Fibroblast of mammary gland (primary cell): ENCODE data around the gene LITAF.

ENCODE experiments used
- DNase-seq: peaks from one replicate; pipeline ENCODE4 v3.0.0-alpha.2; 2010; ENCODE audit warnings: low read depth
- H3K4me3 ChIP-seq: 2 replicates; pipeline ENCODE4 v1.5.1; 2011; ENCODE audit warnings: low read depth, mild to moderate bottlenecking, low read length, moderate library complexity; ENCODE audit not compliant: control insufficient read depth
- TF ChIP-seq, protein P1 (sequence below): conservative IDR thresholded peaks from 2 replicates; pipeline ENCODE4 v1.5.1; 2011; ENCODE audit warnings: low read depth, low read length, inconsistent platforms; ENCODE audit not compliant: control insufficient read depth, insufficient read depth

Gene LITAF

DNA sequence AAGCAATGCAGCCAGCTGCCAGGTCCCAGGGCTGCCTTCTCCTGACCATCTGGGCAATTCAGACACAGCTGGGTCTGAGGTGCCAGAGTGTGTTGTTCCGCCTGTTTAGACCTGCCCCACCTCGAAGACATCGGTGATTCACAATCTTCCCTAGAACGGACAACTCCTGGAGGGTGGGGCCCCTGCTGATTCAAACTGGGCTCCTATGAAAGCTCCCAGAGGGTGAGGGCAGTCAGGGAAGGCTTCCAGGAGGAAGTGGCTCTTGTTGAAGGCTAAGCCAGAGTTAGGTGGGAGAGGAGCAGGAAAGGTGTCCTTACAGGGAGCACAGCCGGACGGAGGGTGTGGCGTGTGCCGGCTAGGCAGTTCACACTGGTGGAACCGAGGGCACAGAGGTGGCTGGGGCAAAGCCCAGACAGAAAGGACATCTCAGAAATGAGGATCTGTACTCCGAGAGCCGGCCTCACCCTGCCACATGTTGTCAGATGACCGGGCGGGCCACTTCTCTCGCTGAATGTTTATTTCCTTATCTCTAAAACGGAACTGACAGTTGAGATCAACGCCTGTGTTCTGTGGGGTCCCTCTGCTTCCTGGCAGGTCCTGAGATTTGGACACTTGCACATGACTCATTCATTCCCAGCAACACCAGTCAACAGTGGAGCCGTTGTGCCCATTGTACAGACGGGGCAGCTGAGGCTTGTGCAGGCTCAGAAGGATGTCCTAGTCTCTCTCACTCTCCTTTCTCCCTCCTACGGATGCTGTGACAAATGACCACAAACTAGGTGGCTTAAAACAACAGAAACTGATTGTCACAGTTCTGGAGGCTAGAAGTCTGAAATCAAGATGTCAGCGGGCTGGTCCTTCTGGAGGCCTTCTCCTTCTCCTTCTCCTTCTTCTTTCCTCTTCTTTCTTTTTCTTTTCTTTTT is 26.9 kb upstream of the LITAF start:
- no peak for DNase-seq
- TF ChIP-seq, protein P1, sequence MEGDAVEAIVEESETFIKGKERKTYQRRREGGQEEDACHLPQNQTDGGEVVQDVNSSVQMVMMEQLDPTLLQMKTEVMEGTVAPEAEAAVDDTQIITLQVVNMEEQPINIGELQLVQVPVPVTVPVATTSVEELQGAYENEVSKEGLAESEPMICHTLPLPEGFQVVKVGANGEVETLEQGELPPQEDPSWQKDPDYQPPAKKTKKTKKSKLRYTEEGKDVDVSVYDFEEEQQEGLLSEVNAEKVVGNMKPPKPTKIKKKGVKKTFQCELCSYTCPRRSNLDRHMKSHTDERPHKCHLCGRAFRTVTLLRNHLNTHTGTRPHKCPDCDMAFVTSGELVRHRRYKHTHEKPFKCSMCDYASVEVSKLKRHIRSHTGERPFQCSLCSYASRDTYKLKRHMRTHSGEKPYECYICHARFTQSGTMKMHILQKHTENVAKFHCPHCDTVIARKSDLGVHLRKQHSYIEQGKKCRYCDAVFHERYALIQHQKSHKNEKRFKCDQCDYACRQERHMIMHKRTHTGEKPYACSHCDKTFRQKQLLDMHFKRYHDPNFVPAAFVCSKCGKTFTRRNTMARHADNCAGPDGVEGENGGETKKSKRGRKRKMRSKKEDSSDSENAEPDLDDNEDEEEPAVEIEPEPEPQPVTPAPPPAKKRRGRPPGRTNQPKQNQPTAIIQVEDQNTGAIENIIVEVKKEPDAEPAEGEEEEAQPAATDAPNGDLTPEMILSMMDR = no peak
- H3K4me3 ChIP-seq = no peak overlapping the region

DNA sequence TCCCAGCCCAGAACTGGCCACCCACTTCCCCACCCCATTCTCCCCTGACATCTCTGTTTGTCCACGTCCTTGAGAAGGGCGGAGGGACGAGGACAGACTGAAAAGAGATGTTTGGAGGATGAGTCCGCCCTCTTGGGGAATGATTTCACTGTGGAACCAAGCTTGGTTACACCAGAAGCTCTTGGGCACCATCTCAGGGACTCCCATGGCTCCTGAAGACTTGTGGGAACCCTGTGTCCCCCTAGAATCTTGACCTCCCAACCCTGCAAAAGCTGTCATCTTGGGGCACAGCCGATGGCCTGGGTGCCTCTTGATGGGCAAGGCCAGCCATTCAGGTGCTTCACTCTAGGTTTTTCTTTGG is 25.9 kb upstream of the LITAF start:
- H3K4me3 ChIP-seq = no peak overlapping the region
- DNase-seq = no peak
- TF ChIP-seq, protein P1 = no peak

DNA sequence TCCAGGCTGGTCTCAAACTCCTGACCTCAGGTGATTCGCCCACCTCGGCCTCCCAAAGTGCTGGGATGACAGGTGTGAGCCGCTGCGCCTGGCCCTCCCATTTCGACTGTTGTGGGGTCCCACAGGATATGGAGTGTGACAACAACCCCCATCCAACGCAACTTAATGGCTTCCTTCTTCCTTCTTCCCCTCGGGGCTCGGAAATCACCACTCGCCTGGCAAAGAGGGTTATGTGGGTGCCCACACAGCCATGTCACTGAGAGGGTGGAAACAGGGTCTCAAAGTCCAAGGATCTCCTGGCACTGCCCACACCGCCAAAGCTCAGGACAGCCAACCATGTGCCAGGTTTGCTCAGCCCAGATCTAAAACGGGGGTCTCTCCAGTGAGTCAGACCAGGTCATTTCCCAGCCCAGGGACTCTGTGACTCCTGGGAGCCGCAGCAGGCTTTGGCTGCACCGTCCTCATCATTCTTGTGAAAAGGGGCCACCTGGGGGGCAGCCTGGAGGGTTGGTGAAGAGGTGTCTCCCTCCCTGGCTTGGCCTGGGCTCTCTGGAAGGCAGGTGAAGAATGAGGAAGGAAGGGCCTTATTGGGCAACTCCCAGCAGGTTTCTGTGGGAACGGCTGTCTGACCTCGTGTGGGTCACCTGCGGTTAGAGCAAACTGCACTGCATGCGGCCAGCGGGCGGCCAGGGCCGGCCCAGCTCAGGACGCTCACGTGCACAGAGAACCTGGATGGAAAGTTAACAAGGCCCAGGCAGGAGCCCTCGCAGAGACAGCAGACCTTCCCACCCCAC is 25.3 kb upstream of the LITAF start:
- no peak overlapping the region for H3K4me3 ChIP-seq
- TF ChIP-seq, protein P1 = no peak
- DNase-seq = no peak

DNA sequence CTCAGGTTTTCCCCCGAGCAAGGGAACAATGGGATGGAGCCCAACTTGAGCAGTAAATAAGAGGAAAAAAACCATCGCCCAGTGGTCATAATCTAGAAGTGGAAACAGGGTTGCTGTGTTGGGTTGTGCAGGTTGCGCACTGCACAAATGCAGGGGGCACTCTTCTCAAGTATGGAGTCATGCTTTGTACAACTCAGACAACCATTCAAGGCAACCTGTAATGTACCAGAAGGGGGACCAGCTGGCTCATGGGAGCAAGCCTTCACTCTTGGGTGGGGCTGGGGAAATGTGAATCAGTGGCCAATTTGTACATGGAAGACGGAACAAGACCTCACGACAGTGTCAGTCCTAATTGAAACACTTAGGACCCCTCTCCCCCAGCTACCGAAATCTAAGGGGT is 23.9 kb upstream of the LITAF start:
- DNase-seq = no peak
- TF ChIP-seq, protein P1 = no peak
- no peak overlapping the region for H3K4me3 ChIP-seq

DNA sequence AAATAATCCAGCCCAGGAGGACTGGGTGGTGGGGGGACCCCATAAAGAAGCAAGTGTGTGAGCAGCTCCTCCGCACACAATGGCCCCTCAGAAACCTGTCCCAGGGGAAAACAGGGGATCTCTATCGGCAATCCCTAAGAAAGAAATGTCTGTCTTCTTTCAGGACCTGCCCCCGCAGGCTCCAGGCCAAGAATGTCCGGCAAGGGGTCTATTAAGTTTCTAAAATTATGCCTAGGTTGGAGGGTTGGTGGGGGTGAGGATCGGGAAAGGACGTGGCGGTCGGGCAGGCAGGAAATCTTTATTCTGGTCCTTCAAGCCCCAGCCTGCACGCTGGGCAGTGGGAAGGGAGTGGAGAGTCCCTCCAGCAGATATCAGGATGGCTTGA is 23.4 kb upstream of the LITAF start:
- DNase-seq = no peak
- no peak overlapping the region for H3K4me3 ChIP-seq
- TF ChIP-seq, protein P1 = no peak

DNA sequence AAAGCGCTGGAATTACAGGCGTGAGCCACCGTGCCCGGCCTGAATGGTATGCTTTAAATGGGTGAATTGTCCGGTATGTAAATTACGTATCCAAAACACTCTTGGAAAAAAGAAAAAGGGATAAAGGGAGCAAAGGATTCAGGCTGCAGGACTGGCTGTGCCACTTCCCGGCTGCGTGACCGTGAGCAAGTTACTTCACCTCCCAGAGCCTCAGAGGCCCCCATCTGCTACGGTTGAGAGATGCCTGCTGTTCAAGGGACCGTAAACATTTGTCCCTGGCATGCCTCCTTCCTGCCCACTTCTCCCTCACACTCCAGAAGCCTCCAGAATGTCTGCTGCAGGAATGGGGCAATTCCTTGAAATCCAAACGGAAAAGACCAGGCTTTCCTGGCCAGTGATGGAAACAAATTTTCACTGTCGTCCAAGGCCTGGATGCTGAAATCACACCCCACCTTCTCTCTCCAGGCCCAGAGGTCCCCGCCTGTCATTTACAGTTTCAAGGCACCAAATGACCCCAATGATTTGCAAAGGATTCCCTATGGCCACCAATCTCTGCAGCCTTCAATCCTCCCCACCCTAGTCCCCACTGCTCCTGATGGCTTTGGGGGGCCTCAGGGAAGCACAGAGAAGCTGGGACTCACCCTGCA is 22.9 kb upstream of the LITAF start:
- TF ChIP-seq, protein P1 = no peak
- DNase-seq = no peak
- no peak overlapping the region for H3K4me3 ChIP-seq
